Effector memory CD4-positive, alpha-beta T cell (primary cell): ENCODE measurements around the gene SENP1.

Experiments
- DNase-seq, 3 donors: peaks; one replicate each; pipeline ENCODE4 v3.0.0-alpha.2; 2020
- H3K27ac ChIP-seq: 2 replicates; pipeline ENCODE4 v1.7.0; 2013; ENCODE audit warnings: mild to moderate bottlenecking, low read length, moderate library complexity; ENCODE audit not compliant: insufficient read depth, poor library complexity, severe bottlenecking
- H3K27me3 ChIP-seq: replicated peaks from 2 replicates; pipeline ENCODE4 v1.7.0; 2013; ENCODE audit warnings: mild to moderate bottlenecking, low read length; ENCODE audit not compliant: insufficient read depth, control insufficient read depth, poor library complexity, severe bottlenecking
- H3K36me3 ChIP-seq: 2 replicates; pipeline ENCODE4 v1.7.0; 2013; ENCODE audit warnings: mild to moderate bottlenecking, low read length, moderate library complexity; ENCODE audit not compliant: control insufficient read depth, insufficient read depth
- H3K4me1 ChIP-seq: 2 replicates; pipeline ENCODE4 v1.7.0; 2013; ENCODE audit warnings: low read length, mild to moderate bottlenecking; ENCODE audit not compliant: control insufficient read depth, insufficient read depth, poor library complexity, severe bottlenecking
- H3K4me3 ChIP-seq: 2 replicates; pipeline ENCODE4 v1.7.0; 2013; ENCODE audit warnings: low read length, low read depth, mild to moderate bottlenecking; ENCODE audit not compliant: insufficient read depth, poor library complexity, severe bottlenecking
- H3K9me3 ChIP-seq: 2 replicates; pipeline ENCODE4 v1.7.0; 2013; ENCODE audit warnings: mild to moderate bottlenecking, low read length, moderate library complexity; ENCODE audit not compliant: control insufficient read depth

Gene SENP1

DNA sequence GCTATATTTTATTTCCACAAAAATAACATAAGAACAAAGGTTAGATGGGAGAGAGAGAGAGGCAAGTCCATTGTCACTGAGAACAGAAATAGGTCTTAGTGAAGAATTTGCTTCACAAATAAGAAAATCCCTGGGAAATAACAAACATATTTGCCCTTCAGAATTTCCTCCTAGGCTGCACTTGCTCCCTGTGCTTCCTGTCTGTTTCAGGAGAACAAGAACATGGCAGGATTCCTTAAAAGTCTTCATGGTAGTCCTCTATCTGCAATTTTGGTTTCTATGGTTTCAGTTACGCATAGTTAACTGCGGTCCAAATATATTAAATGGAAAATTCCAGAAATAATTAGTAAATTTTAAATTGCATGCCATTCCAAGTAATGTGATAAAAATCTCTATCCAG is 34.1 kb downstream of the SENP1 start:
- DNase-seq, result no peak
- no peaks in the 10 kb centered on the region for H3K27me3 ChIP-seq
- peaks cover 49% of the 10 kb centered on the region for H3K36me3 ChIP-seq
- H3K9me3 ChIP-seq, result no peaks in the 10 kb centered on the region
- H3K4me3 ChIP-seq, result no peak overlapping the region
- no peak overlapping the region for H3K27ac ChIP-seq
- H3K4me1 ChIP-seq, result no peaks in the 10 kb centered on the region

DNA sequence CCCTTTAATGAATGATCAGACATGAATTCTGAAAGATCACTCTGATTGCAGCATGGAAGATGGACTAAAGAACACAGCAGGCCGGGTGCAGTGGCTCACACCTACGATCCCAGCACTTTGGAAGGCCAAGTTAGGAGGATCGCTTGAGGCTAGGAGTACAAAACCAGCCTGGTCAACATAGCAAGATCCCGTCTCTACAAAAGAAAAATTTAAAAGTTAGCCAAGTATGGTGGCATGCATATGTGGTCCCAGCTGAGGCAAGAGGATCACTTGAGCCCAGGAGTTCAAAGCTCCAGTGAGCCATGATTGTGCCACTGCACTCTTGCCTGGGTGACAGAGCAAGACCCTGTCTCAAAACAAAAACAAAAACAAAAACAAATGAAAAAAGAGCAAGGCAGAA is 35.1 kb downstream of the SENP1 start:
- H3K4me1 ChIP-seq, result no peaks in the 10 kb centered on the region
- H3K27me3 ChIP-seq, result no peaks in the 10 kb centered on the region
- no peak overlapping the region for H3K4me3 ChIP-seq
- H3K9me3 ChIP-seq, result no peaks in the 10 kb centered on the region
- no peak for DNase-seq
- H3K27ac ChIP-seq, result no peak overlapping the region
- peaks cover 51% of the 10 kb centered on the region for H3K36me3 ChIP-seq

- Histone ChIP-seq H3K4me1 (no peaks in the 10 kb centered on the region), H3K27ac (no peak overlapping the region), H3K27me3 (no peaks in the 10 kb centered on the region), H3K4me3 (no peak overlapping the region), H3K36me3 (peaks cover 57% of the 10 kb centered on the region), H3K9me3 (no peaks in the 10 kb centered on the region)
- DNase-seq, result no peak
Measured at GRCh38 chr12:48070033-48070432, 35.8 kb downstream of the SENP1 start.

DNA sequence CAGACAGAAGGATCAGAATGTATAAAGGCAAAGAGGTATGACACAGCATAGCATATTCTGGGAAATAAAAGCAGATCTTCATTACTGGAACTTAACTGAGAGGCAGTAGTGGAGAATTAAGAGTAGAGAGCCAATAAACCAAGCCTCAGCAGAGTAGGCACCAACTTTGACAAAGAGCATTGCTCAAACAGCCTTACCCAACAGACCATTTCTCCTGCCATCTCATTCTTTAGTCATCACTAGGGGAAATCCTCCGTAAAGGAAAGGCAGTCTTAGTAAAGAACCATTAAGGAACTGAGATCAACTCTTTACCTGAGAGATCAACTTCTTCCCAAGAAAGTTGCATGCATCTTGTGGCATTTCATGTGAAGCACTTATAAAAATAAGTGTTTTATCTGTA is 36.6 kb downstream of the SENP1 start:
- no peak for DNase-seq
- Histone ChIP-seq H3K27me3 (no peaks in the 10 kb centered on the region), H3K27ac (no peak overlapping the region), H3K9me3 (no peaks in the 10 kb centered on the region), H3K36me3 (peaks cover 56% of the 10 kb centered on the region), H3K4me1 (no peaks in the 10 kb centered on the region), H3K4me3 (no peak overlapping the region)

- H3K27ac ChIP-seq, result no peak overlapping the region
- no peak for DNase-seq
- H3K27me3 ChIP-seq, result no peaks in the 10 kb centered on the region
- H3K4me3 ChIP-seq, result no peak overlapping the region
- H3K9me3 ChIP-seq, result no peaks in the 10 kb centered on the region
- no peaks in the 10 kb centered on the region for H3K4me1 ChIP-seq
- peaks cover 56% of the 10 kb centered on the region for H3K36me3 ChIP-seq
Measured at GRCh38 chr12:48068457-48068856, 37.4 kb downstream of the SENP1 start.

- no peaks in the 10 kb centered on the region for H3K4me1 ChIP-seq
- no peak overlapping the region for H3K27ac ChIP-seq
- no peaks in the 10 kb centered on the region for H3K9me3 ChIP-seq
- no peak for DNase-seq
- H3K4me3 ChIP-seq, result no peak overlapping the region
- H3K36me3 ChIP-seq, result peaks cover 55% of the 10 kb centered on the region
- no peaks in the 10 kb centered on the region for H3K27me3 ChIP-seq
Measured at GRCh38 chr12:48067250-48067938, 38.5 kb downstream of the SENP1 start.

GRCh38 chr12:48065041-48065440 is 40.8 kb downstream of the SENP1 start:
- Histone ChIP-seq H3K4me1 (no peaks in the 10 kb centered on the region), H3K4me3 (no peak overlapping the region), H3K27ac (no peak overlapping the region), H3K36me3 (peaks cover 64% of the 10 kb centered on the region), H3K9me3 (no peaks in the 10 kb centered on the region), H3K27me3 (no peaks in the 10 kb centered on the region)
- DNase-seq, result no peak

GRCh38 chr12:48063530-48063929 is 42.3 kb downstream of the SENP1 start:
- H3K4me3 ChIP-seq, result no peak overlapping the region
- no peaks in the 10 kb centered on the region for H3K4me1 ChIP-seq
- H3K36me3 ChIP-seq, result peaks cover 61% of the 10 kb centered on the region
- DNase-seq, result no peak
- no peaks in the 10 kb centered on the region for H3K27me3 ChIP-seq
- H3K27ac ChIP-seq, result no peak overlapping the region
- no peaks in the 10 kb centered on the region for H3K9me3 ChIP-seq

GRCh38 chr12:48061938-48062719 is 43.8 kb downstream of the SENP1 start:
- Histone ChIP-seq H3K27ac (no peak overlapping the region), H3K4me1 (no peaks in the 10 kb centered on the region), H3K27me3 (no peaks in the 10 kb centered on the region), H3K36me3 (peaks cover 61% of the 10 kb centered on the region), H3K4me3 (no peak overlapping the region), H3K9me3 (no peaks in the 10 kb centered on the region)
- no peak for DNase-seq

GRCh38 chr12:48060474-48060873 is 45.4 kb downstream of the SENP1 start:
- peaks cover 57% of the 10 kb centered on the region for H3K36me3 ChIP-seq
- H3K4me3 ChIP-seq, result no peak overlapping the region
- no peaks in the 10 kb centered on the region for H3K4me1 ChIP-seq
- DNase-seq, result no peak
- no peak overlapping the region for H3K27ac ChIP-seq
- H3K9me3 ChIP-seq, result no peaks in the 10 kb centered on the region
- no peaks in the 10 kb centered on the region for H3K27me3 ChIP-seq
